ENCODE data around the gene UBR2.
"Not testable (repeated sequence)": the region's sequence is repeated elsewhere in the genome, so short reads cannot be mapped to it uniquely, and the experiment has no call there.

GRCh38 chr6:42559276-42559675 is 4.6 kb upstream of the UBR2 start:
- not testable (repeated sequence) for TF ChIP-seq CTCF, POLR2A (IDR thresholded peaks at IDR 0.05)

All from right lobe of liver (tissue), 4 donors.